Fibroblast of lung (primary cell): ENCODE results near the gene CTSO. TPM values are rescaled to one million over a fixed set of nuclear protein-coding genes. Genes with fewer than 3 reads are reported as not detected.
"Not testable (repeated sequence)": the region's sequence is repeated elsewhere in the genome, so short reads cannot be mapped to it uniquely, and the experiment has no call there.

Experiments used
- DNase-seq, 2 donors: peaks; one replicate each; pipeline versions ENCODE4 v3.0.0 to v3.0.0-alpha.2; 2010; ENCODE audit warnings: low read depth in 2 of 2
- H2AFZ ChIP-seq: 2 replicates; pipeline ENCODE4 v1.5.1; 2012; ENCODE audit warnings: low read length, control low read depth, inconsistent platforms
- H3K27ac ChIP-seq: 2 replicates; pipeline ENCODE4 v1.5.1; 2011; ENCODE audit warnings: low read length, control low read depth; ENCODE audit not compliant: insufficient read depth
- H3K27me3 ChIP-seq: 2 replicates; pipeline ENCODE4 v1.5.1; 2011; ENCODE audit warnings: mild to moderate bottlenecking, low read length; ENCODE audit not compliant: control insufficient read depth, insufficient read depth
- H3K36me3 ChIP-seq: 2 replicates; pipeline ENCODE4 v1.5.1; 2011; ENCODE audit warnings: low read length; ENCODE audit not compliant: control insufficient read depth, insufficient read depth
- H3K4me1 ChIP-seq: 2 replicates; pipeline ENCODE4 v1.5.1; 2011; ENCODE audit warnings: low read length; ENCODE audit not compliant: control insufficient read depth, insufficient read depth; ENCODE audit errors: extremely low read depth
- H3K4me2 ChIP-seq: 2 replicates; pipeline ENCODE4 v1.5.1; 2011; ENCODE audit warnings: low read length, control low read depth; ENCODE audit not compliant: insufficient read depth; ENCODE audit errors: extremely low read depth
- H3K4me3 ChIP-seq, 4 experiments: fragments of 200-600 bp in 1 of 4; sonication (generic) in 1 of 4; replicated peaks in 1 of 4; 2 replicates each; pipeline ENCODE4 v1.5.1; 2011 to 2016; ENCODE audit warnings: low read length in 4 of 4, low read depth in 3 of 4, mild to moderate bottlenecking in 3 of 4, control low read depth in 2 of 4, inconsistent platforms in 1 of 4, mixed read lengths in 1 of 4; ENCODE audit not compliant: insufficient read depth in 1 of 4; ENCODE audit errors: control extremely low read depth in 1 of 4
- H3K79me2 ChIP-seq: 2 replicates; pipeline ENCODE4 v1.5.1; 2012; ENCODE audit warnings: mild to moderate bottlenecking, low read length, inconsistent platforms; ENCODE audit not compliant: control insufficient read depth, insufficient read depth
- H3K9ac ChIP-seq: 2 replicates; pipeline ENCODE4 v1.5.1; 2011; ENCODE audit warnings: mild to moderate bottlenecking, low read length, control low read depth; ENCODE audit not compliant: insufficient read depth
- H3K9me3 ChIP-seq: 2 replicates; pipeline ENCODE4 v1.5.1; 2012; ENCODE audit warnings: low read depth, low read length; ENCODE audit not compliant: control insufficient read depth, insufficient read depth
- H4K20me1 ChIP-seq: 2 replicates; pipeline ENCODE4 v1.5.1; 2011; ENCODE audit warnings: low read length; ENCODE audit not compliant: control insufficient read depth, insufficient read depth; ENCODE audit errors: extremely low read depth
- CTCF ChIP-seq, 2 donors: IDR thresholded peaks in 1 of 2; conservative IDR thresholded peaks in 1 of 2; 1 replicate in 1 of 2; 2 replicates in 1 of 2; pipeline ENCODE4 v1.5.1; 2011 to 2012; ENCODE audit warnings: low read length in 2 of 2, control low read depth in 1 of 2, inconsistent platforms in 1 of 2, low read depth in 1 of 2, mild to moderate bottlenecking in 1 of 2
- EZH2 ChIP-seq: IDR thresholded peaks from 2 replicates; pipeline ENCODE4 v1.5.1; 2012; ENCODE audit warnings: low read length, control low read depth, mild to moderate bottlenecking; ENCODE audit errors: missing control alignments
- polyA plus RNA-seq, 2 donors: library from polyadenylated mRNA; depleted of rRNA in 1 of 2; stranded (reverse) in 1 of 2; unstranded in 1 of 2; fragments of >200 nt; gene quantifications; 2 replicates each; pipeline ENCODE4 v1.2.1, GENCODE V29; 2011 to 2012; ENCODE audit warnings: missing spikeins in 1 of 2
- total RNA-seq: library from RNA; depleted of rRNA; stranded (reverse); fragments of >200 nt; gene quantifications from 2 replicates; pipeline ENCODE4 v1.2.1, GENCODE V29; 2014

The CTSO gene
- total and polyA plus RNA-seq, 2 donors (not counting 1 experiment from before 2014, with no cell fraction given), result 23.6 to 47.3 TPM

- Histone ChIP-seq H3K36me3 (no peaks in the 10 kb centered on the region), H3K9ac (no peak overlapping the region), H3K4me2 (no peak overlapping the region), H3K4me1 (no peaks in the 10 kb centered on the region), H4K20me1 (no peaks in the 10 kb centered on the region), H2AFZ (no peak overlapping the region), H3K27me3 (no peaks in the 10 kb centered on the region), H3K4me3 (no peak overlapping the region), H3K79me2 (no peaks in the 10 kb centered on the region), H3K9me3 (no peaks in the 10 kb centered on the region), H3K27ac (no peak overlapping the region)
- no peak for DNase-seq
- no peak for TF ChIP-seq CTCF (conservative IDR thresholded peaks at IDR 0.05 in 1 of 2, IDR thresholded peaks at IDR 0.05 in 1 of 2; ENCODE audit: low read depth in 1 of 2, low read length in 2 of 2)
- no peak for TF ChIP-seq EZH2
Measured at GRCh38 chr4:155935389-155935986, 18.2 kb downstream of the CTSO start.

GRCh38 chr4:155934634-155935033, 19.0 kb downstream of the CTSO start:
- H3K9ac ChIP-seq, H3K4me1 ChIP-seq, H3K79me2 ChIP-seq, H2AFZ ChIP-seq, H3K36me3 ChIP-seq, H3K9me3 ChIP-seq, H3K4me3 ChIP-seq, H3K4me2 ChIP-seq, H3K27me3 ChIP-seq, H4K20me1 ChIP-seq, H3K27ac ChIP-seq, DNase-seq: not testable (repeated sequence)

- DNase-seq, result no peak
- H3K9me3 ChIP-seq, result no peaks in the 10 kb centered on the region
- H3K4me1 ChIP-seq, result no peaks in the 10 kb centered on the region
- H4K20me1 ChIP-seq, result no peaks in the 10 kb centered on the region
- no peaks in the 10 kb centered on the region for H3K27me3 ChIP-seq
- no peak overlapping the region for H2AFZ ChIP-seq
- H3K27ac ChIP-seq, result no peak overlapping the region
- H3K79me2 ChIP-seq, result no peaks in the 10 kb centered on the region
- no peaks in the 10 kb centered on the region for H3K36me3 ChIP-seq
- no peak overlapping the region for H3K4me2 ChIP-seq
- H3K4me3 ChIP-seq, result no peak overlapping the region
- TF ChIP-seq CTCF (conservative IDR thresholded peaks at IDR 0.05 in 1 of 2, IDR thresholded peaks at IDR 0.05 in 1 of 2; ENCODE audit: low read depth in 1 of 2, low read length in 2 of 2), result no peak
- no peak for TF ChIP-seq EZH2
- H3K9ac ChIP-seq, result no peak overlapping the region
Measured at GRCh38 chr4:155931634-155932033, 22.0 kb downstream of the CTSO start.
